Colonic mucosa (tissue), 4 donors: ENCODE data around the gene PKP1. TPM values are rescaled to one million over a fixed set of nuclear protein-coding genes. Genes with fewer than 3 reads are reported as not detected.

Source experiments
- DNase-seq: peaks from one replicate; pipeline ENCODE4 v3.0.0-alpha.2; 2020
- H3K27ac ChIP-seq: fragments of 200-600 bp; one replicate; pipeline ENCODE4 v1.8.0; 2021
- H3K27me3 ChIP-seq: fragments of 200-600 bp; one replicate; pipeline ENCODE4 v1.8.0; 2021
- H3K36me3 ChIP-seq: fragments of 200-600 bp; one replicate; pipeline ENCODE4 v1.8.0; 2021
- H3K4me1 ChIP-seq: fragments of 200-600 bp; one replicate; pipeline ENCODE4 v1.8.0; 2021; ENCODE audit warnings: mild to moderate bottlenecking
- H3K4me3 ChIP-seq: fragments of 200-600 bp; one replicate; pipeline ENCODE4 v1.8.0; 2021
- H3K9ac ChIP-seq, 2 donors: one replicate each; pipeline ENCODE4 v1.7.0; 2013; ENCODE audit warnings: control low read depth in 2 of 2, low read depth in 2 of 2, low read length in 2 of 2
- H3K9me3 ChIP-seq: fragments of 200-600 bp; one replicate; pipeline ENCODE4 v1.8.0; 2021
- intact Hi-C: fragments of 100-400 bp; cut with DNase I; formaldehyde crosslinking; loops from one replicate; pipeline ENCODE4 v1.14.1; 2022
- total RNA-seq, 2 donors: library from RNA; stranded (reverse); fragmentation: NEBNext Ultra II Directional in 1 of 2; extraction: Animal tissue kit (Norgen Biotek cat#: 25700) in 1 of 2; gene quantifications; one replicate each; pipeline ENCODE4 v1.2.1, GENCODE V29; 2021
- TF ChIP-seq, protein P1 (sequence below): fragments of 200-600 bp; IDR thresholded peaks from one replicate; pipeline ENCODE4 v1.8.0; 2022; ENCODE audit warnings: antibody characterized with exemption, mild to moderate bottlenecking
- donor health status: healthy.
- donor health status: DM: no; HTN: no; CAD: no.
- donor health status: DM: no; HTN: no; CAD: no.

Gene PKP1
- total RNA-seq, 2 donors from 2014 or later, result 0.54 to 0.74 TPM

GRCh38 chr1:201277441-201277840 is 5.9 kb upstream of the PKP1 start:
- no peaks in the 10 kb centered on the region for H3K9me3 ChIP-seq
- H3K4me3 ChIP-seq, result no peak overlapping the region
- no peak overlapping the region for H3K27ac ChIP-seq
- H3K4me1 ChIP-seq, result no peaks in the 10 kb centered on the region
- no peak for DNase-seq
- intact Hi-C loops, result no loop called here
- H3K9ac ChIP-seq, result no peak overlapping the region
- peaks cover 2% of the 10 kb centered on the region for H3K27me3 ChIP-seq
- TF ChIP-seq, protein P1, sequence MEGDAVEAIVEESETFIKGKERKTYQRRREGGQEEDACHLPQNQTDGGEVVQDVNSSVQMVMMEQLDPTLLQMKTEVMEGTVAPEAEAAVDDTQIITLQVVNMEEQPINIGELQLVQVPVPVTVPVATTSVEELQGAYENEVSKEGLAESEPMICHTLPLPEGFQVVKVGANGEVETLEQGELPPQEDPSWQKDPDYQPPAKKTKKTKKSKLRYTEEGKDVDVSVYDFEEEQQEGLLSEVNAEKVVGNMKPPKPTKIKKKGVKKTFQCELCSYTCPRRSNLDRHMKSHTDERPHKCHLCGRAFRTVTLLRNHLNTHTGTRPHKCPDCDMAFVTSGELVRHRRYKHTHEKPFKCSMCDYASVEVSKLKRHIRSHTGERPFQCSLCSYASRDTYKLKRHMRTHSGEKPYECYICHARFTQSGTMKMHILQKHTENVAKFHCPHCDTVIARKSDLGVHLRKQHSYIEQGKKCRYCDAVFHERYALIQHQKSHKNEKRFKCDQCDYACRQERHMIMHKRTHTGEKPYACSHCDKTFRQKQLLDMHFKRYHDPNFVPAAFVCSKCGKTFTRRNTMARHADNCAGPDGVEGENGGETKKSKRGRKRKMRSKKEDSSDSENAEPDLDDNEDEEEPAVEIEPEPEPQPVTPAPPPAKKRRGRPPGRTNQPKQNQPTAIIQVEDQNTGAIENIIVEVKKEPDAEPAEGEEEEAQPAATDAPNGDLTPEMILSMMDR, result no peak
- no peaks in the 10 kb centered on the region for H3K36me3 ChIP-seq

GRCh38 chr1:201279313-201279712 is 4.0 kb upstream of the PKP1 start:
- Histone ChIP-seq H3K9ac (no peak overlapping the region), H3K9me3 (no peaks in the 10 kb centered on the region), H3K27me3 (peaks cover 21% of the 10 kb centered on the region), H3K36me3 (no peaks in the 10 kb centered on the region), H3K4me1 (peaks cover 8% of the 10 kb centered on the region), H3K4me3 (no peak overlapping the region), H3K27ac (no peak overlapping the region)
- TF ChIP-seq, protein P1, result no peak
- intact Hi-C loops, result no loop called here
- DNase-seq, result no peak

DNA sequence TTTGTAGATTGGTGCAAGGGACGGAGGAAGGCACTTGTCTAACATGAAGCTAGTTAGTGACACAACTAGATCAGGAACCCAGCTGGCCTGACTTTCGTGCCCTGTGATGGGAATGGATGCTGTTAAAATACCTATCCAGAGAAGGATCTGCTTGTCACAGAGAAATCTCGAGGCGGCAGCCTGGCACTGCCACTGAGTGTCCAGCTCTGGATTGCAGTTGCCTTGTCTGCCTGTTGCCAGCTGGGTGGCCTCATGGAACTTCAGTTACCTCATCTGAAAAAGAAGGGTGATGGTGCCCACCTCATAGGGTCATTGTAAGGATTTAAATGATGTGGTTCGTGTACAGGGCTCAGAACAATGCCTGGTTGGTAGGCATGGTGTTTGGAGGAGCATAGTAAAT is 2.4 kb upstream of the PKP1 start:
- intact Hi-C loops, result no loop called here
- peaks cover 23% of the 10 kb centered on the region for H3K27me3 ChIP-seq
- no peak overlapping the region for H3K27ac ChIP-seq
- H3K9ac ChIP-seq, result no peak overlapping the region
- no peak overlapping the region for H3K4me3 ChIP-seq
- no peaks in the 10 kb centered on the region for H3K36me3 ChIP-seq
- no peak for DNase-seq
- peaks cover 8% of the 10 kb centered on the region for H3K4me1 ChIP-seq
- H3K9me3 ChIP-seq, result no peaks in the 10 kb centered on the region
- TF ChIP-seq, protein P1, result no peak

- Histone ChIP-seq H3K9ac (no peak overlapping the region), H3K4me1 (peaks cover 8% of the 10 kb centered on the region), H3K9me3 (no peaks in the 10 kb centered on the region), H3K36me3 (no peaks in the 10 kb centered on the region), H3K27me3 (peaks cover 23% of the 10 kb centered on the region), H3K27ac (no peak overlapping the region), H3K4me3 (no peak overlapping the region)
- intact Hi-C loops, result no loop called here
- no peak for DNase-seq
- TF ChIP-seq, protein P1, result no peak
Observed at GRCh38 chr1:201281573-201281972, 1.7 kb upstream of the PKP1 start.

GRCh38 chr1:201282216-201282615 is 1.1 kb upstream of the PKP1 start:
- H3K9ac ChIP-seq, result no peak overlapping the region
- peaks cover 8% of the 10 kb centered on the region for H3K4me1 ChIP-seq
- H3K27ac ChIP-seq, result no peak overlapping the region
- H3K27me3 ChIP-seq, result peaks cover 23% of the 10 kb centered on the region
- no peaks in the 10 kb centered on the region for H3K9me3 ChIP-seq
- intact Hi-C loops, result no loop called here
- no peak overlapping the region for H3K4me3 ChIP-seq
- no peaks in the 10 kb centered on the region for H3K36me3 ChIP-seq
- DNase-seq, result no peak
- TF ChIP-seq, protein P1, result no peak
